Esophagus squamous epithelium (tissue), 5 donors: ENCODE results near the gene LRRIQ4. TPM values are rescaled to one million over a fixed set of nuclear protein-coding genes. Genes with fewer than 3 reads are reported as not detected.

Experiments used
- DNase-seq: peaks from one replicate; lab custom pipeline; 2025; lab: John Stamatoyannopoulos, UW
- H3K27ac ChIP-seq, 4 donors: fragments of 200-600 bp; sonication (generic); one replicate each; pipeline ENCODE4 v1.5.1; 2016 to 2019; ENCODE audit warnings: mild to moderate bottlenecking in 1 of 4
- H3K27me3 ChIP-seq, 4 donors: fragments of 200-600 bp; sonication (generic); 1 replicate in 3 of 4; 2 replicates in 1 of 4; pipeline versions ENCODE4 v1.5.1 to v1.6.0; 2017 to 2021; ENCODE audit warnings: antibody characterized with exemption in 1 of 4
- H3K36me3 ChIP-seq, 3 donors: fragments of 200-600 bp; sonication (generic); one replicate each; pipeline ENCODE4 v1.5.1; 2016 to 2019
- H3K4me1 ChIP-seq, 3 donors: fragments of 200-600 bp; sonication (generic); one replicate each; pipeline ENCODE4 v1.5.1; 2017 to 2019
- H3K4me3 ChIP-seq, 4 donors: fragments of 200-600 bp; sonication (generic); 1 replicate in 3 of 4; 2 replicates in 1 of 4; pipeline ENCODE4 v1.5.1; 2016 to 2019; ENCODE audit warnings: mild to moderate bottlenecking in 2 of 4, moderate library complexity in 1 of 4
- H3K9me3 ChIP-seq, 3 donors: fragments of 200-600 bp; sonication (generic); one replicate each; pipeline ENCODE4 v1.5.1; 2016 to 2019
- POLR2A ChIP-seq, 4 donors: fragments of 450-650 bp; IDR thresholded peaks; one replicate each; pipeline ENCODE4 v1.6.1; 2017; ENCODE audit warnings: antibody characterized with exemption in 4 of 4, mild to moderate bottlenecking in 4 of 4, moderate library complexity in 3 of 4
- WGBS, 2 donors: methylation state at CpG; one replicate each; pipeline ENCODE4 v1.1.5; 2018; 5-methylcytosine and 5-hydroxymethylcytosine counted together
- intact Hi-C: fragments of 100-400 bp; cut with DNase I; formaldehyde crosslinking; loops from one replicate; pipeline ENCODE4 v1.15.0; 2022
- total RNA-seq, 4 donors: library from RNA; depleted of rRNA; stranded (reverse); fragments of >200 nt; gene quantifications; one replicate each; pipeline ENCODE4 v1.1.0, GENCODE V29; 2016
- TF ChIP-seq, protein P1 (sequence below), 6 experiments: fragments of 450-650 bp in 4 of 6; fragments of 200-600 bp in 2 of 6; sonication (generic) in 2 of 6; IDR thresholded peaks; one replicate each; pipeline ENCODE4 v1.5.1; 2016 to 2019; ENCODE audit warnings: antibody characterized with exemption in 6 of 6, mild to moderate bottlenecking in 4 of 6, moderate library complexity in 4 of 6
- donor health status: DM: yes; HTN: yes; CAD: no.

Gene LRRIQ4
- total RNA-seq, 4 donors from 2014 or later: not detected

DNA sequence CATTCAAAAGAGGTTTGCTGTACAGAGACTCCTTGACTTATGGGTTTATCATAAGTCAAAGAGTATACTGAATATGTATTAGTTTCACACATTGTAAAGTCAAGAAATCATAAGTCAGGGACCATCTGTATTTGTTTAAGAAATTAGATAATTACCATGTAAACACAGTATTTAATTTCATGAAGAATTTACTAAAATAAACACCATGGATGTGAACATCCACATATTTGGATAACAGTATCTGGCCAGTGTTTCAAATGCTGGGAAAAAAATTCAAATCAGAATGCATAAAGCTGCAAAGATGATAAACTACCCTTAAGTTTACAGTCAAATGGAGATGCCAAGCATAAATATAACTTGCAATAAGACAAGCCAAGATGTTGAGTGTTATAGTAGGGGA is 22.5 kb upstream of the LRRIQ4 start:
- Histone ChIP-seq H3K9me3 (no peaks in the 10 kb centered on the region), H3K27ac (no peak overlapping the region), H3K27me3 (no peaks in the 10 kb centered on the region), H3K36me3 (peaks cover 0 to 61% (median 20%) of the 10 kb centered on the region in 3 donors), H3K4me3 (no peak overlapping the region), H3K4me1 (no peaks in the 10 kb centered on the region)
- no peak for DNase-seq
- intact Hi-C loops: no loop called here
- no peak for TF ChIP-seq POLR2A (IDR thresholded peaks at IDR 0.05)
- TF ChIP-seq, protein P1, sequence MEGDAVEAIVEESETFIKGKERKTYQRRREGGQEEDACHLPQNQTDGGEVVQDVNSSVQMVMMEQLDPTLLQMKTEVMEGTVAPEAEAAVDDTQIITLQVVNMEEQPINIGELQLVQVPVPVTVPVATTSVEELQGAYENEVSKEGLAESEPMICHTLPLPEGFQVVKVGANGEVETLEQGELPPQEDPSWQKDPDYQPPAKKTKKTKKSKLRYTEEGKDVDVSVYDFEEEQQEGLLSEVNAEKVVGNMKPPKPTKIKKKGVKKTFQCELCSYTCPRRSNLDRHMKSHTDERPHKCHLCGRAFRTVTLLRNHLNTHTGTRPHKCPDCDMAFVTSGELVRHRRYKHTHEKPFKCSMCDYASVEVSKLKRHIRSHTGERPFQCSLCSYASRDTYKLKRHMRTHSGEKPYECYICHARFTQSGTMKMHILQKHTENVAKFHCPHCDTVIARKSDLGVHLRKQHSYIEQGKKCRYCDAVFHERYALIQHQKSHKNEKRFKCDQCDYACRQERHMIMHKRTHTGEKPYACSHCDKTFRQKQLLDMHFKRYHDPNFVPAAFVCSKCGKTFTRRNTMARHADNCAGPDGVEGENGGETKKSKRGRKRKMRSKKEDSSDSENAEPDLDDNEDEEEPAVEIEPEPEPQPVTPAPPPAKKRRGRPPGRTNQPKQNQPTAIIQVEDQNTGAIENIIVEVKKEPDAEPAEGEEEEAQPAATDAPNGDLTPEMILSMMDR (IDR thresholded peaks at IDR 0.05): no peak

- TF ChIP-seq POLR2A (IDR thresholded peaks at IDR 0.05): no peak
- TF ChIP-seq, protein P1 (IDR thresholded peaks at IDR 0.05): no peak
- WGBS, 2 donors: 83 to 90% methylated on average over 4 of the region's 4 CpGs
- DNase-seq: no peak
- Histone ChIP-seq H3K27ac (no peak overlapping the region), H3K27me3 (no peaks in the 10 kb centered on the region), H3K4me1 (no peaks in the 10 kb centered on the region), H3K4me3 (no peak overlapping the region), H3K9me3 (no peaks in the 10 kb centered on the region), H3K36me3 (peaks cover 0 to 55% (median 16%) of the 10 kb centered on the region in 3 donors)
- intact Hi-C loops: no loop called here
These were observed 21.8 kb upstream of the LRRIQ4 start for GRCh38 chr3:169790687-169791429.

- Histone ChIP-seq H3K4me3 (no peak overlapping the region), H3K27ac (no peak overlapping the region), H3K9me3 (no peaks in the 10 kb centered on the region), H3K4me1 (no peaks in the 10 kb centered on the region), H3K27me3 (no peaks in the 10 kb centered on the region), H3K36me3 (peaks cover 0 to 40% (median 9%) of the 10 kb centered on the region in 3 donors)
- intact Hi-C loops: no loop called here
- 100% methylated on average over 1 of the region's 1 CpG for WGBS, 2 donors
- no peak for DNase-seq
- TF ChIP-seq POLR2A (IDR thresholded peaks at IDR 0.05): no peak
- TF ChIP-seq, protein P1 (IDR thresholded peaks at IDR 0.05): no peak
These were observed 20.3 kb upstream of the LRRIQ4 start for GRCh38 chr3:169792359-169792758.

DNA sequence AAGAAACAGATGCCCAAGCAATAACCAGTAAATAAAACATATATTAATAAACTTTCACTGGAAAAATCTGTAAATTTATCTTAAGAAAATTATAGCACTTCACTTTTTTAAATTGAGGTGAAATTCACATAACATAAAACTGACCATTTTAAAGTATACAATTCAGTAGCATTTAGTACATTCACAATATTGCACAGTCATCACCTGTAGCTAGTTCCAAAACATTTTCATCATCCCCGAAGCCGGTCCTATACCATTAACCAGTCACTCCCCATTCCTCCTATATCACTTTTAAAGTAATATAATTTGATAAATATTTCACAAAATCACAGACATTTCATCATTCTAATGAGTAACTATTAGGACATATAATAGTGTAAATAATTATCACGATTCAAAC is 8.0 kb upstream of the LRRIQ4 start:
- H3K9me3 ChIP-seq: no peaks in the 10 kb centered on the region
- no peaks in the 10 kb centered on the region for H3K4me1 ChIP-seq
- intact Hi-C loops: no loop called here
- no peaks in the 10 kb centered on the region for H3K27me3 ChIP-seq
- no peak overlapping the region for H3K27ac ChIP-seq
- H3K36me3 ChIP-seq: no peaks in the 10 kb centered on the region
- no peak for TF ChIP-seq POLR2A (IDR thresholded peaks at IDR 0.05)
- 82 to 88% methylated on average over 3 of the region's 3 CpGs for WGBS, 2 donors
- no peak overlapping the region for H3K4me3 ChIP-seq
- DNase-seq: no peak

DNA sequence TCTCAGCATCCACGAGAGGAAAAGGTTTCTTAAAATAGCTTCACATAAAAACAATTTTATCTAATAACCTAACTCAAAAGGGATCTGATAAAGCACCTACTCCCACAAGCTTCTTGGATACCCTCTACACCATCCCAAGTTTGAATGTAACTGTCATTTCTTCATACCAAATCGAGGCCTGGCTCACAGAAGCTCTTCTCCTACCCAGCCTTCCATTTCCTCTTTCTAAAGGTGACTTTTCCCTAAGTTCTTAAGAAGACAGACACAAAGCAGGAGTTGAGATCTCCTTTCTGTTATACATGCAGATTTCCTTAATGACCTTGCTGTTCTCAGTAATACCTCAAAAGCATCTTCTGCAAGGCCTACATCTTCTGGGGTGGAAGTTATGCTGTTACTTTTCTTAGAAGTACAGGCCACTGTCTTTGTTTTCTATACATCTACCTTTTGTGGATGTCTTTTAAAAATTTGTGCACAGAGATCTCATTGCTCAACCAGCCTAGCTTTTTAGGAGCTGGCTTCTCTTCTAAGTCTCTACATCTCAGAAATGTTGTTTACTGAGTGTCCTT is 3.4 kb upstream of the LRRIQ4 start:
- H3K27me3 ChIP-seq: peaks cover 0 to 11% (median 0%) of the 10 kb centered on the region in 4 donors

More for the DNA sequence above, 3.4 kb upstream of the LRRIQ4 start:
- Histone ChIP-seq H3K4me3 (no peak overlapping the region), H3K36me3 (no peaks in the 10 kb centered on the region), H3K27ac (no peak overlapping the region), H3K9me3 (no peaks in the 10 kb centered on the region), H3K4me1 (peaks cover 12 to 33% (median 13%) of the 10 kb centered on the region in 3 donors)
- intact Hi-C loops: no loop called here
- no peak for DNase-seq
- WGBS, 2 donors: 31 to 34% methylated on average over 2 of the region's 2 CpGs
- no peak for TF ChIP-seq POLR2A (IDR thresholded peaks at IDR 0.05)
- TF ChIP-seq, protein P1 (IDR thresholded peaks at IDR 0.05): no peak
